HUES48 (cell line): ENCODE results near the gene ZNF276.
"Not testable (repeated sequence)": the region's sequence is repeated elsewhere in the genome, so short reads cannot be mapped to it uniquely, and the experiment has no call there.

Experiments
- H3K27ac ChIP-seq: one replicate; pipeline ENCODE4 v1.7.0; 2013; ENCODE audit warnings: low read depth, low read length, inconsistent platforms
- H3K27me3 ChIP-seq: 2 replicates; pipeline ENCODE4 v1.6.1; 2013; ENCODE audit warnings: mild to moderate bottlenecking, low read length; ENCODE audit not compliant: control insufficient read depth, insufficient read depth
- H3K36me3 ChIP-seq: 2 replicates; pipeline ENCODE4 v1.6.1; 2013; ENCODE audit warnings: low read length; ENCODE audit not compliant: control insufficient read depth, insufficient read depth
- H3K4me1 ChIP-seq: 2 replicates; pipeline ENCODE4 v1.6.1; 2013; ENCODE audit warnings: mild to moderate bottlenecking, low read length; ENCODE audit not compliant: control insufficient read depth, insufficient read depth
- H3K4me3 ChIP-seq: 2 replicates; pipeline ENCODE4 v1.5.1; 2013; ENCODE audit warnings: mild to moderate bottlenecking, low read depth, low read length
- H3K9ac ChIP-seq: 2 replicates; pipeline ENCODE4 v1.6.1; 2013; ENCODE audit warnings: mild to moderate bottlenecking, low read depth, low read length, moderate library complexity
- H3K9me3 ChIP-seq: 2 replicates; pipeline ENCODE4 v1.6.1; 2013; ENCODE audit warnings: low read length; ENCODE audit not compliant: control insufficient read depth, insufficient read depth

The ZNF276 gene

DNA sequence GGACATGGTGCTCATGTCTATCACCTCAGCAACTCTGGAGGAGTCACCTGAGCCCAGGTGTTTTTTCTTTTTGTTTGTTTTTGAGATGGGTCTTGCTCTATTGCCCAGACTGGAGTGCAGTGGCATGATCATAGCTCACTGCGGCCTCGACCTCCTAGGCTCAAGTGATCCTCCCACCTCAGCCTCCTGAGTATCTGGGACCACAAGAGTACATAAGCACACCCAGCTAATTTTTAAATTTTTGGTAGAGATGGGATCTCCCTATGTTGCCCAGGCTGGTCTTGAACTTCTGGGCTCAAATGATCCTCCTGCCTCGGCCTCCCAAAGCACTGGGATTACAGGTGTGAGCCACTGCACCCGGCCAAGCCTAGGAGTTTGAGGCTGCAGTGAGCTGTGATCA lies 31.7 kb upstream of the ZNF276 start:
- H3K27ac ChIP-seq, H3K27me3 ChIP-seq, H3K4me3 ChIP-seq, H3K4me1 ChIP-seq, H3K9ac ChIP-seq, H3K9me3 ChIP-seq: not testable (repeated sequence)
- H3K36me3 ChIP-seq = peaks cover 45% of the 10 kb centered on the region

DNA sequence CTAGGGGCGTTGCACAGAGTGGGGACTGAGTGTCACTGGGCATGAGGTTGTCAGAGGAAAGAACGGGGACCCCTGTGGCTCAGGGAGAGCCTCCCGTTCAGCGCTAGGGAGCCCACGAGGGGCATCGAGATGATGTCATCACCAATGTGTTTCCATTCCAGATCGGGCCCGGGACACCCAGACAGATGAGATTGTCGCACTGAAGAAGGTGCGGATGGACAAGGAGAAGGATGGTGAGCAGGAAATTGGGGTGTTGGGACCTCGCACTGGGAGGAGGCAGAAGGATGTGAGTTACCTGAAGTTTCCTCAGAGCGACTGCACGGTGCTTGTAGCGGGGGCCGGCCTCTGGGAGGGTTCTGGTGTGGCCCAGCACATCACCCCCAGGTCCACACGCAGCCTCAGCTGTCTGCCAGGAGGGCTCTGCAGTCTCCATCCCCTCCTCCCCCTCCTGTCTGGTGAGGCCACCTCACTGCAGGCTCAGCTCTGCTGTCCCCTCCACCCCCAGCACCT lies 30.9 kb upstream of the ZNF276 start:
- H3K4me1 ChIP-seq = no peaks in the 10 kb centered on the region; the same call in 1 of the 2 replicates
- H3K27ac ChIP-seq = no peak overlapping the region
- no peaks in the 10 kb centered on the region for H3K27me3 ChIP-seq
- H3K9ac ChIP-seq = no peak overlapping the region
- H3K9me3 ChIP-seq = peaks cover 5% of the 10 kb centered on the region
- no peak overlapping the region for H3K4me3 ChIP-seq
- H3K36me3 ChIP-seq = peaks cover 51% of the 10 kb centered on the region

DNA sequence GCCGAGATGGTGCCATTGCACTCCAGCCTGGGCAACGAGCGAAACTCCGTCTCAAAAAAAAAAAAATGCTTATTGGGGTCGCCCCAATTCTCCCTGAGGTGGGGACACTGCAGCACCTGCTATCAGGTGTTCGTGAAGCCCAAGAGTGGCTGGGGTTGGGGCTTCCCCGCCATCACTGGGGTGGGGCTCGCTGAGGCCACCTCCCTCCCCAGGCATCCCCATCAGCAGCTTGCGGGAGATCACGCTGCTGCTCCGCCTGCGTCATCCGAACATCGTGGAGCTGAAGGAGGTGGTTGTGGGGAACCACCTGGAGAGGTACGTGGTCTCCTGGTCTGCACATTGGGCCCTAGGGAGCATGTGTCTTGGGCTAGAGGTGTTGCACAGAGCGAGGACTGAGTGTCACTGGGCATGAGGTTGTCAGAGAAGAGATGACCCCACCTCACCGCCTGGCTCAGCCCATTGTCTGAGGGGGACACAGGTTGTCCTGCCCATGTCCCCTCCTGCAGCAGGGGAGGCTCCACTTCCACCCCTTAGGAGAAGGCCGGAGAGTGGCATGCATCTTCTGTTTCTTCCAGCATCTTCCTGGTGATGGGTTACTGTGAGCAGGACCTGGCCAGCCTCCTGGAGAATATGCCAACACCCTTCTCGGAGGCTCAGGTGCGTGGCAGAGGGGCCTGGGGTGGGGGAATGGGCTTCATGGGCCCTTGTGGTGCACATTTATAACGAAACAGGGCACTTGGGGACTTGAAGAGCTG lies 29.9 kb upstream of the ZNF276 start:
- Histone ChIP-seq H3K4me1 (no peaks in the 10 kb centered on the region; the same call in 1 of the 2 replicates), H3K27ac (no peak overlapping the region), H3K9me3 (no peaks in the 10 kb centered on the region), H3K27me3 (no peaks in the 10 kb centered on the region), H3K36me3 (peaks cover 61% of the 10 kb centered on the region), H3K4me3 (no peak overlapping the region), H3K9ac (no peak overlapping the region)

DNA sequence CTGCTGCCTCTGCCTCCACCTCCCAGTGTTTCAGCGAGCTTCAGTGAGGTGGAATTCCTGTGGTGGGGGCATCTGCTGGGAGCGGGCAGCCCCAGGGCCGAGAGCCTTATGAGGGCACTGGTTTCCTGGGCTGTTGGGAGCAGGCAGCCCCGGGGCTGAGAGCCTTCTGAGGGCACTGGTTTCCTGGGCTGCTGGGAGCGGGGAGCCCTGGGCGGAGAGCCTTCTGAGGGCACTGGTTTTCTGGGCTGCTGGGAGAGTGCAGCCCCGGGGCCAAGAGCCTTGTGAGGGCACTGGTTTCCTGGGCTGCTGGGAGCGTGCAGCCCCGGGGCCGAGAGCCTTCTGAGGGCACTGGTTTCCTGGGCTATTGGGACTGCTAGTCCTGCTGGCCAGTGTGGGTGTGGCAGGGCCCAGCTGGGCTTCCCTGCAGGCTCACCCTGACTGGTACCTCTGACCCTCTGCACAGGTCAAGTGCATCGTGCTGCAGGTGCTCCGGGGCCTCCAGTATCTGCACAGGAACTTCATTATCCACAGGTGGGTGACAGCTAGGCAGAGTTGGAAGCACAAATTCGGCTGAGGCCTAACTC lies 29.3 kb upstream of the ZNF276 start:
- H3K4me1 ChIP-seq = no peaks in the 10 kb centered on the region; the same call in 1 of the 2 replicates
- peaks cover 62% of the 10 kb centered on the region for H3K36me3 ChIP-seq
- H3K9me3 ChIP-seq = no peaks in the 10 kb centered on the region
- H3K27ac ChIP-seq = no peak overlapping the region
- no peak overlapping the region for H3K4me3 ChIP-seq
- H3K27me3 ChIP-seq = no peaks in the 10 kb centered on the region
- H3K9ac ChIP-seq = no peak overlapping the region

DNA sequence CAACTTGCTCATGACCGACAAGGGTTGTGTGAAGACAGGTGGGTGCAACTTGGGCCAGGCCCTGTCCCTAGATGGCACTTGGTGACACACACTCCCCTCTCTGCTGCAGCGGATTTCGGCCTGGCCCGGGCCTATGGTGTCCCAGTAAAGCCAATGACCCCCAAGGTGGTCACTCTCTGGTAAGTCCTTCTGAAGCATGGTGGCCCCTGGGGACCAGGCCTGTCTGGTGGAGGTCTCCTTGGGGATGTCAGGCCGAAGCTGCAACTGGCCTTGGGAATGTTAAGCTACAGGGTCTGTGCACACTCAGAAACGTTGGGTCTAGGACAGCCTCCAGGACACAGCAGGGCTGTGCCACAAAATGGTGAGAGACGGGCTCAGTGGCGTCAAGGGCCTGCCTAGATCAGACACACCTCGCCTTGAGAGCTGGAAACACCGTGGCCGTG lies 28.0 kb upstream of the ZNF276 start:
- Histone ChIP-seq H3K27ac (no peak overlapping the region), H3K27me3 (no peaks in the 10 kb centered on the region), H3K9me3 (no peaks in the 10 kb centered on the region), H3K4me1 (no peaks in the 10 kb centered on the region), H3K36me3 (peaks cover 62% of the 10 kb centered on the region), H3K4me3 (no peak overlapping the region), H3K9ac (no peak overlapping the region)

DNA sequence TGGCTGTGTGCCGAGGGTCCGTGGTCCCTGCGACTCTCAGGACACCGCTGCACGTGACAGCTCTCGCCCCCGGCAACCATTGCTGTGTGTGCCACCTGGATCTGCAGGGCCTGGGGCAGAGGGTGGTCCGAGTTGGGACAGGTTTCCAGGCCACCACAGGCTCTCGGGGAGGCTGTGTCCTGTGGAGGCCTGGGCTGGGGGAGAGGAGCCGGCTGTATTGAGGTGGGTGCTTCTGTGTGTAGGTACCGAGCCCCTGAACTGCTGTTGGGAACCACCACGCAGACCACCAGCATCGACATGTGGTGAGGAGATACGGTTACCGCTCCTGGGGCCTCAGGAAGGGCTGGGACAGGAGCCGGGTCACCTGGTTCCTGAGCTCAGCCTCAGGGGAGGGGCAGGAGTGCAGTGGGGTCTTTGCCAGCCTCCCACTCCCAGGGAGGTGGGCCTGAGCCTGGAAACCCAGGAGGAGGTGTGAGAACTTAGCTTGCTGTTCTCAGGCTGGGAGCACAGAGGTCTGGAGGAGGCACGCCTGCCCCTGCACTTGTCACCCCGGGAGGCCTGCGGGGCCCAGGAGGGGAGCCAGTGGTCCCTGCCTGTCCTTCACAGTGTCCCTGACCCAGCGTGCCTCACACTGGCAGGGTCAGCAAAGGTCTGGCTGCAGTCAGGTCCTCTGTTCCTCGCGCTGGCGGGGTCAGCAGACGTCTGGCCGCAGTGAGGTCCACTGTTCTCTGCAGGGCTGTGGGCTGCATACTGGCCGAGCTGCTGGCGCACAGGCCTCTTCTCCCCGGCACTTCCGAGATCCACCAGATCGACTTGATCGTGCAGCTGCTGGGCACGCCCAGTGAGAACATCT lies 27.2 kb upstream of the ZNF276 start:
- Histone ChIP-seq H3K36me3 (peaks cover 59% of the 10 kb centered on the region), H3K27me3 (no peaks in the 10 kb centered on the region), H3K9me3 (no peaks in the 10 kb centered on the region), H3K27ac (no peak overlapping the region), H3K4me1 (no peaks in the 10 kb centered on the region), H3K4me3 (no peak overlapping the region), H3K9ac (no peak overlapping the region)

DNA sequence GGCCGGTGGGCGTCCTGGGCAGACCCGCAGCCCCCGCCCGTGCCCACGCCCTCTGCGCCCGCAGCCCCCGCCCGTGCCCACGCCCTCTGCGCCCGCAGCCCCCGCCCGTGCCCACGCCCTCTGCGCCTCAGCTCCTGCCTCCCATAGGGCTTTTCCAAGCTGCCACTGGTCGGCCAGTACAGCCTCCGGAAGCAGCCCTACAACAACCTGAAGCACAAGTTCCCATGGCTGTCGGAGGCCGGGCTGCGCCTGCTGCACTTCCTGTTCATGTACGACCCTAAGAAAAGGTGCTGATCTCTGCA lies 26.6 kb upstream of the ZNF276 start:
- H3K9me3 ChIP-seq, H3K9ac ChIP-seq, H3K4me1 ChIP-seq, H3K4me3 ChIP-seq, H3K27me3 ChIP-seq: not testable (repeated sequence)
- peak overlapping the region; percentile 47 for H3K27ac ChIP-seq
- H3K36me3 ChIP-seq = peaks cover 58% of the 10 kb centered on the region

DNA sequence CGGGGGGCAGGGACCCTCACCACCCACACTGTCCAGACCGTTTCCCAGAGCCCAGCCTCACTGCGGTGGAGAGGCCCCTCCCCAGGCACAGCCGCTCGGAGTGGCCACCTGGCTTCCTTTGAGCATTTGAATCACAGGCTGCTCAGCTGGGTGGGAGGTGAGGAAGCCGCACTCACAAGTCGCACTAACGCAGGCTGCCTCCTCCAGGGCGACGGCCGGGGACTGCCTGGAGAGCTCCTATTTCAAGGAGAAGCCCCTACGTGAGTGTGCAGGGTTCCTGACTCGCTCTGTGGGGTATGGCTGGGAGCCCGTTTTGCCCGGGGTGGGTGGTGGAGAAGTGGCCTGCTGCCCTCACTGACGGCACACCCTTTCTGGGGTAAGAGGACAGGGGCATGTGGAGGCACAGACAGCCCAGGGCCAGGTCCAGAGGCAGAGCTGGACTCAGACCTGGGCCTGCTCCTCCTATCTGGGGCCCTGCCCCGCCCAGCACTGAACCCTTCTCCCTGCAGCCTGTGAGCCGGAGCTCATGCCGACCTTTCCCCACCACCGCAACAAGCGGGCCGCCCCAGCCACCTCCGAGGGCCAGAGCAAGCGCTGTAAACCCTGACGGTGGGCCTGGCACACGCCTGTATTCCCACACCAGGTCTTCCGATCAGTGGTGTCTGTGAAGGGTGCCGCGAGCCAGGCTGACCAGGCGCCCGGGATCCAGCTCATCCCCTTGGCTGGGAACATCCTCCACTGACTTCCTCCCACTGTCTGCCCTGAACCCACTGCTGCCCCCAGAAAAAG lies 26.1 kb upstream of the ZNF276 start:
- Histone ChIP-seq H3K4me3 (no peak overlapping the region), H3K36me3 (peaks cover 55% of the 10 kb centered on the region), H3K9me3 (no peaks in the 10 kb centered on the region), H3K9ac (no peak overlapping the region), H3K27ac (peak overlapping the region; percentile 47), H3K4me1 (peaks cover 3% of the 10 kb centered on the region; the same call in 1 of the 2 replicates), H3K27me3 (no peaks in the 10 kb centered on the region)

DNA sequence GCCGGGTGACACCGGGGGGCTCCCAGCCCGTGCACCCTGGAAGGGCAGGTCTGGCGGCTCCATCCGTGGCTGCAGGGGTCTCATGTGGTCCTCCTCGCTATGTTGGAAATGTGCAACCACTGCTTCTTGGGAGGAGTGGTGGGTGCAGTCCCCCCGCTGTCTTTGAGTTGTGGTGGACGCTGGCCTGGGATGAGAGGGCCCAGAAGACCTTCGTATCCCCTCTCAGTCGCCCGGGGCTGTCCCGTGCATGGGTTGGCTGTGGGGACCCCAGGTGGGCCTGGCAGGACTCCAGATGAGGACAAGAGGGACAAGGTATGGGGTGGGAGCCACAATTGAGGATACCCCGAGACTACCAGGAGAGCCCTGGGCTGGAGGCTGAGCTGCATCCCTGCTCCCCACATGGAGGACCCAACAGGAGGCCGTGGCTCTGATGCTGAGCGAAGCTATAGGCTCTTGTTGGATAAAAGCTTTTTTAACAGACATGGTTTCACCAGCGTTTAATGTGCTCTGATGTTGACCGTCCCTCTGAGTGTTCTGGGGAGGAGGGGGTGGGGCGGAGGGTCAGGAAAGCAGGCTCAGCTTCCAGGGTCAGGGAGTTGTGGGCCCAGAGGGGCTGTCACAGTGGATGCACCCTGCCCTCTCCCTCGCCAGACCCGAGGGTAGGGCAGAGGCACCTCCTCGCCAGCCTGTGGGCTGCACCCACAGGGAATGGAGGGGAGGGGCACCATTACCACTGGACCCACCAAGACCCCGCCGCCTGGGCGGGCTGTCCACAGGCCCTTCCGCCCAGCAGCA lies 25.3 kb upstream of the ZNF276 start:
- H3K9ac ChIP-seq = no peak overlapping the region
- no peaks in the 10 kb centered on the region for H3K27me3 ChIP-seq
- peaks cover 8% of the 10 kb centered on the region for H3K4me1 ChIP-seq
- peaks cover 51% of the 10 kb centered on the region for H3K36me3 ChIP-seq
- no peaks in the 10 kb centered on the region for H3K9me3 ChIP-seq
- no peak overlapping the region for H3K27ac ChIP-seq
- H3K4me3 ChIP-seq = no peak overlapping the region

DNA sequence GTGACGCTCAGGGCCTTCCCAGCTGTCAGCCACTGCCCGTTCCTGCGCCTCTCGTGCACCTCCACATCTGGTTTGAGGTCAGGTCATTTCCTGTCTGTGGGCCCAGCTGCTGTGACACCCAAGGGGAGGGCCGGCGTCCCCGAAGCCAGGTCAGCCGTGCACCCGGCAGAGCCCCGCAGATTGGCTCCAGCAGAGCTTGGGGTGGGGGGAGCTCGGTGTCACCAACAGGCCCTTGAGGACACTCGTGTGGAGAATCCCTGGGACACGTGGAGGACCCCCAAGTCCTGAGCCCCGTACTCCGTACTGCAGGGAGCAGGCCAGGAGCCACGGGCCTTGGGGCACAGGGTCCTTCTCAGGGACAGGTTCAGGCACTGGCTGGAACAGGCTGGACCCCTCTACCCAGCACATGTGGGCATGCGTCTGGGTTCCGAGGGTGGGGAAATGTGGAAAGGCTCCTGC lies 24.6 kb upstream of the ZNF276 start:
- no peak overlapping the region for H3K27ac ChIP-seq
- no peak overlapping the region for H3K9ac ChIP-seq

More for the DNA sequence above, 24.6 kb upstream of the ZNF276 start:
- H3K4me1 ChIP-seq = peaks cover 8% of the 10 kb centered on the region
- no peaks in the 10 kb centered on the region for H3K27me3 ChIP-seq
- H3K9me3 ChIP-seq = no peaks in the 10 kb centered on the region
- no peak overlapping the region for H3K4me3 ChIP-seq
- peaks cover 45% of the 10 kb centered on the region for H3K36me3 ChIP-seq
